Liver (tissue), 3 donors: Measurements from ENCODE around the gene NR6A1.

Source experiments
- CTCF ChIP-seq: fragments of 150-350 bp; IDR thresholded peaks from 2 replicates; pipeline ENCODE4 v1.5.1; 2017; ENCODE audit warnings: improper control_type of control experiment, low read depth, low read length; ENCODE audit not compliant: missing input control
- EGR1 ChIP-seq, 2 donors: IDR thresholded peaks; 2 replicates each; pipeline ENCODE4 v1.6.1; 2016 to 2018; ENCODE audit warnings: antibody characterized with exemption in 2 of 2, low read depth in 2 of 2
- GABPA ChIP-seq, 2 donors: IDR thresholded peaks in 1 of 2; conservative IDR thresholded peaks in 1 of 2; 2 replicates each; pipeline ENCODE4 v1.6.1; 2016; ENCODE audit warnings: antibody characterized with exemption in 2 of 2, mild to moderate bottlenecking in 1 of 2, moderate library complexity in 1 of 2
- MAX ChIP-seq: IDR thresholded peaks from 2 replicates; pipeline ENCODE4 v1.6.1; 2016; ENCODE audit warnings: antibody characterized with exemption
- SP1 ChIP-seq: IDR thresholded peaks from 2 replicates; pipeline ENCODE4 v1.6.1; 2018; ENCODE audit warnings: antibody characterized with exemption, mild to moderate bottlenecking
- TAF1 ChIP-seq: conservative IDR thresholded peaks from 2 replicates; pipeline ENCODE4 v1.6.1; 2016; ENCODE audit warnings: antibody characterized with exemption, mild to moderate bottlenecking
- YY1 ChIP-seq: IDR thresholded peaks from 2 replicates; pipeline ENCODE4 v1.6.1; 2016; ENCODE audit warnings: antibody characterized with exemption, mild to moderate bottlenecking
- ZBTB33 ChIP-seq: IDR thresholded peaks from 2 replicates; pipeline ENCODE4 v1.6.1; 2016; ENCODE audit warnings: antibody characterized with exemption
- donor health status: healthy.
- donor health status: healthy.

- no peak for TF ChIP-seq ZBTB33
- no peak for TF ChIP-seq GABPA (IDR thresholded peaks at IDR 0.05 in 1 of 2, conservative IDR thresholded peaks at IDR 0.05 in 1 of 2)
- TF ChIP-seq CTCF = no peak
- no peak for TF ChIP-seq EGR1 (IDR thresholded peaks at IDR 0.05; ENCODE audit: low read depth in 2 of 2)
- TF ChIP-seq MAX = no peak
- TF ChIP-seq SP1 = no peak
- no peak for TF ChIP-seq YY1
- TF ChIP-seq TAF1 = no peak
These were observed 41.9 kb upstream of the NR6A1 start for GRCh38 chr9:124813041-124813440.
